ENCODE results near the gene SLC50A1.

SLC50A1 gene

DNA sequence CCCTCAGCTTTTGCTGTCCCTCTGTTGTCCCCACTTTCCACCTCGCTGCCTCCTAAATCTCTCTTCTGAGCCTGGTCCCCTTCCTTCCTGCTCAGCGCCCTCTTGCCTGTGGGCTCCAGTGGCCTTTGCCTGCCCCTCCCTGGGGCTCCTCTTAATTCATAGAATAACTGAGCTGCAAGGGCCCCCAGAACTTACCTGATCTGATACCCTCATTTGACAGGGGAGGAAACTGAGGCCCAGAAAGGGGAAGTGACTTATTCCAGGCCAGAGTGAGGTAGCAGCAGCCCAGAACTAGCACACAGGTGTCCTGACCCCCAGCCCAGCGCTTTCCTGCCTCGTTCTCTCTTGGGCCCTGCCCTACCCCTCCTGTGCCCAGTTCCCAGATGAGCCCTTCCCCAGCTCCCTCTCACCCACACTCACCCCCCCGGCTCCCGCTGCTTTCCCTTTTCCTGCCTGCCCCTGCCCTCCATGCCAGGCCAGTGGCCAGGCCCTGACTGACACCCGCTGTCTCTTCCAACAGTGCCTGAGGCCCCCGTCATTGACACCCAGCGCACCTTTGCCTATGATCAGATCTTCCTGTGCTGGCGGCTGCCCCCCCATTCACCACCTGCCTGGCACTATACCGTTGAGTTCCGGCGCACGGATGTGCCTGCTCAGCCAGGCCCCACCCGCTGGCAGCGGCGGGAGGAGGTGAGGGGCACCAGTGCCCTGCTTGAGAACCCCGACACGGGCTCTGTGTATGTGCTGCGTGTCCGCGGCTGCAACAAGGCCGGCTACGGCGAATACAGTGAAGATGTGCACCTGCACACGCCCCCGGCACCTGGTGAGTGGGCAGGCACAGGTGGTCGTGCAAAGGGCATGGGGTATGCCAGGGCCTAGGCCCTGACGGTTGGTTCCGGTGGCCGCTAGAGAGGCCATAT, 43.7 kb downstream of the SLC50A1 start:
- no peak for TF ChIP-seq CTCF (IDR thresholded peaks at IDR 0.05; ENCODE audit: insufficient read depth, low read depth, low read length, missing control alignments)
- DNase-seq (ENCODE audit: low read depth): no peak
- H3K4me3 ChIP-seq (ENCODE audit: low read length): no peak overlapping the region

DNA sequence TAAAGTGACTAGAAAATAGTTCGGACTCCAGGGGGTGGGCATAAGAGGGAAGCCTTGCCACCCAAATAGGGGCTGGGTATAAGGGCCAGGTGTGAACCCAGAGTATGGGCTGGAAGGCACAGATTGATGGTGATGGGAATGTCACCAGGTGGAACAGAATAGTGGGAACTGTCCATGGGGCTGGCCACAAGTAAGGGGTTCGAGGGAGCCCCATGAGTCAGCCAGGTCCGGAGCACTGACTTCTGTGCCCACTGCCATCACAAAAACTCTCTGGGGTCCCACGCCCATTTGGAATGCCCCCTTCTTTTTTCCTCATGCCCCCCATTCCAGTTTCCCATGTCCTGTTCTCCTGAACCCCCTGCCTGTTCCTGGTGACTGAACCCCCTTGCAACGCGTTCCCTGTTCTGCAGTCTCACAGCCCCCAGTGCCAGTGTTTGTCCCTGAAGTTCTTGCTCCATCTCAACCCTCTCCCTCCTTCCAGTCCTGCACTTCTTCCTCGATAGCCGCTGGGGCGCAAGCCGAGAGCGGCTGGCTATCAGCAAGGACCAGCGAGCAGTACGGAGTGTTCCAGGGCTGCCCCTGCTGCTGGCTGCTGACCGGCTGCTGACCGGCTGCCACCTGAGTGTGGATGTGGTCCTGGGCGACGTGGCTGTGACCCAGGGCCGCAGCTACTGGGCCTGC, 45.9 kb downstream of the SLC50A1 start:
- no peak for TF ChIP-seq CTCF (IDR thresholded peaks at IDR 0.05; ENCODE audit: insufficient read depth, low read depth, low read length, missing control alignments)
- no peak for DNase-seq (ENCODE audit: low read depth)

DNA sequence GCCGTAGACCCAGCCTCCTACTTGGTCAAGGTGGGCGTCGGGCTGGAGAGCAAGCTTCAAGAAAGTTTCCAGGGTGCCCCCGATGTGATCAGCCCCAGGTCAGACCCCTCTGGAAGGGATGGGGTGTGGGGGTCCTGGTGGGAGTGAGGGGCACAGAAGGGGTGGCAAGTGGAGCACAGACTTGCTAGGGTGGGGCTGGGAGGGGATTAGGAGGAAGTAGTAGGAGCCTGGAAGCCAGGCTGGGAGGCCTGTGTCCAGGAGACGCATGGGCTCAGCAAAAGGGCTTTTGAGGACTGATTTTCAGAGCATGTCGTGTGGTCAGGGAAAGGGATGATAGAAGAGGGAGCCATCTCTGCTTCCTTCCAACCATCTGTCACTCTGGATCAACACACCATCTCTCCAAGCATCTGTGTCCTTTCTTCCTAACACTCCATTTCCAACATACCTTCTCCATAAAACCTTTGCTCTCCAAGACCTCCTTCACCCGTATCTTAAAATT, 46.4 kb downstream of the SLC50A1 start:
- TF ChIP-seq CTCF (IDR thresholded peaks at IDR 0.05; ENCODE audit: insufficient read depth, low read depth, low read length, missing control alignments): no peak
- H3K4me3 ChIP-seq (ENCODE audit: low read length): no peak overlapping the region
- no peak for DNase-seq (ENCODE audit: low read depth)

More for the DNA sequence above, 45.9 kb downstream of the SLC50A1 start:
- no peak overlapping the region for H3K4me3 ChIP-seq (ENCODE audit: low read length)

DNA sequence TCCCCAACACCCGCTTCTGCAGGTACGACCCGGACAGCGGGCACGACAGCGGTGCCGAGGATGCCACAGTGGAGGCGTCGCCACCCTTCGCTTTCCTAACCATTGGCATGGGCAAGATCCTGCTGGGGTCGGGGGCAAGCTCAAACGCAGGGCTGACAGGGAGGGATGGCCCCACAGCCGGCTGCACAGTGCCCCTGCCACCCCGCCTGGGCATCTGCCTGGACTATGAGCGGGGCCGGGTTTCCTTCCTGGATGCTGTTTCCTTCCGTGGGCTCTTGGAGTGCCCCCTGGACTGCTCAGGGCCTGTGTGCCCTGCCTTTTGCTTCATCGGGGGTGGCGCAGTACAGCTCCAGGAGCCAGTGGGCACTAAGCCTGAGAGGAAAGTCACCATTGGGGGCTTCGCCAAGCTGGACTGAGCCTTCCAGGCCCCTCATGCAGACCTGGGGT, 48.1 kb downstream of the SLC50A1 start:
- TF ChIP-seq CTCF (IDR thresholded peaks at IDR 0.05; ENCODE audit: insufficient read depth, low read depth, low read length, missing control alignments): no peak
- no peak overlapping the region for H3K4me3 ChIP-seq (ENCODE audit: low read length)
- DNase-seq (ENCODE audit: low read depth): no peak

DNA sequence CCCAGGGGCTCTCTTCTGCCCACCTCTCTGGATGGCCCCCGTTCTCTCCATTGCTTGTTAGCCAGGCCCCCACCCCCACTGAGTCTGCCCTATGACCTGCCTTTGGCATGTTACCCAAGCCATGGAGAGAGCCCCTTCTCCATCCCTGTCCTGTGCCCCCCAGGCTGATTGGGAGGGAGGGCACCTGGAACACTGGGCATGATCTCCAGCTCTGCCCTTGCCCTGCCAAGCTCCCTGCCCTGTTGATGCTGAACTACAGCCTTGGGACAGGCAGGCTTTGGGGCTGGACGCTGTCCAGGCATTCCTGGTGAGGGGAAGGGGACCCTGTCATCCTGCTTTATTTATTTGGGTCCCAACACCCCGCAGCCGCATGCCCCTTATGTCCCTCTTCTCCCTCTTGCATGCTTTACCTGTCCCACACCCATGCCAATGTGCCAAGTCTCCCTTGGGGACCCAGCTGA, 48.7 kb downstream of the SLC50A1 start:
- TF ChIP-seq CTCF (IDR thresholded peaks at IDR 0.05; ENCODE audit: insufficient read depth, low read depth, low read length, missing control alignments): no peak
- no peak overlapping the region for H3K4me3 ChIP-seq (ENCODE audit: low read length)
- DNase-seq (ENCODE audit: low read depth): no peak

- H3K4me3 ChIP-seq (ENCODE audit: low read length): no peak overlapping the region
- TF ChIP-seq CTCF (IDR thresholded peaks at IDR 0.05; ENCODE audit: insufficient read depth, low read depth, low read length, missing control alignments): no peak
- DNase-seq (ENCODE audit: low read depth): peak; percentile 37
Measured at GRCh38 chr1:155184835-155185782, 49.5 kb downstream of the SLC50A1 start.

Data from epithelial cell of esophagus (primary cell).